PC-3 (cell line): ENCODE results near the gene MARCHF9. TPM values are rescaled to one million over a fixed set of nuclear protein-coding genes. Genes with fewer than 3 reads are reported as not detected.
A peak's percentile ranks its signal among the peaks of the same experiment; 100 is the strongest.
"Not testable (repeated sequence)": the region's sequence is repeated elsewhere in the genome, so short reads cannot be mapped to it uniquely, and the experiment has no call there.

ENCODE experiments used
- ATAC-seq: fragments of 200-7000 bp; cut with Tn5 transposase; 2 replicates; pipeline ENCODE4 v1.9.1; 2020; ENCODE audit warnings: mild to moderate bottlenecking, moderate library complexity
- BruUV-seq: library from RNA; stranded (reverse); fragments of 400-500 nt; replicated peaks from 2 replicates; lab custom pipeline; 2021; lab: Mats Ljungman, UMichigan
- CTCF ChIA-PET: fragments of 300-600 bp; sonication (Branson Sonifier 250); formaldehyde crosslinking; loops from one replicate; lab custom pipeline; 2022; ENCODE audit warnings: antibody characterized with exemption; lab: Charles Lee
- POLR2A ChIA-PET: fragments of 300-600 bp; sonication (Branson Sonifier 250); formaldehyde crosslinking; loops from one replicate; lab custom pipeline; 2022; ENCODE audit warnings: antibody characterized with exemption; ENCODE audit not compliant: unreplicated experiment; lab: Charles Lee
- DNase-seq: peaks from one replicate; pipeline ENCODE4 v3.0.0-alpha.2; 2015
- H2AFZ ChIP-seq: fragments of 300-600 bp; sonication (generic); 2 replicates; pipeline ENCODE4 v1.6.0; 2016; ENCODE audit warnings: antibody characterized with exemption, low read length
- H3F3A ChIP-seq: fragments of 300-600 bp; sonication (generic); one replicate; pipeline ENCODE4 v1.6.0; 2017; ENCODE audit warnings: antibody characterized with exemption, low read length, control low read depth, mild to moderate bottlenecking; ENCODE audit not compliant: unreplicated experiment
- H3K27ac ChIP-seq: fragments of 300-600 bp; sonication (generic); 2 replicates; pipeline ENCODE4 v1.5.1; 2016; ENCODE audit warnings: mild to moderate bottlenecking, low read length
- H3K27me3 ChIP-seq: fragments of 300-600 bp; sonication (generic); 2 replicates; pipeline ENCODE4 v1.6.1; 2016; ENCODE audit warnings: low read length, mixed read lengths
- H3K36me3 ChIP-seq: fragments of 300-600 bp; sonication (generic); 2 replicates; pipeline ENCODE4 v1.6.1; 2016; ENCODE audit warnings: low read depth, mixed run types, low read length, mixed read lengths
- H3K4me1 ChIP-seq: fragments of 300-600 bp; sonication (generic); 2 replicates; pipeline ENCODE4 v1.5.1; 2016; ENCODE audit warnings: low read length; ENCODE audit not compliant: insufficient read depth
- H3K4me2 ChIP-seq: fragments of 300-600 bp; sonication (generic); 2 replicates; pipeline ENCODE4 v1.6.0; 2016; ENCODE audit warnings: low read length
- H3K4me3 ChIP-seq: fragments of 300-600 bp; sonication (generic); 2 replicates; pipeline ENCODE4 v1.5.1; 2016; ENCODE audit warnings: mild to moderate bottlenecking, low read length, mixed read lengths
- H3K79me2 ChIP-seq: fragments of 300-600 bp; sonication (generic); 2 replicates; pipeline ENCODE4 v1.6.1; 2017; ENCODE audit warnings: low read length, mixed read lengths
- H3K9ac ChIP-seq: fragments of 300-600 bp; sonication (generic); 2 replicates; pipeline ENCODE4 v1.6.0; 2016; ENCODE audit warnings: mild to moderate bottlenecking, low read length
- H3K9me2 ChIP-seq: fragments of 300-600 bp; sonication (generic); replicated peaks from 2 replicates; pipeline ENCODE4 v1.6.1; 2016; ENCODE audit warnings: mixed run types, low read length, mixed read lengths
- H3K9me3 ChIP-seq: fragments of 300-600 bp; sonication (generic); 2 replicates; pipeline ENCODE4 v1.6.1; 2016; ENCODE audit warnings: low read length, mixed read lengths
- H4K20me1 ChIP-seq: fragments of 300-600 bp; sonication (generic); 2 replicates; pipeline ENCODE4 v1.6.1; 2016; ENCODE audit warnings: low read length, mixed read lengths
- CTCF ChIP-seq: fragments of 300-600 bp; sonication (generic); conservative IDR thresholded peaks from 2 replicates; pipeline ENCODE4 v1.5.1; 2017; ENCODE audit warnings: antibody characterized with exemption, low read depth, mild to moderate bottlenecking, low read length
- EZH2 ChIP-seq: fragments of 300-600 bp; sonication (generic); IDR thresholded peaks from one replicate; pipeline ENCODE4 v1.6.1; 2017; ENCODE audit warnings: antibody characterized with exemption, mild to moderate bottlenecking, low read length; ENCODE audit not compliant: unreplicated experiment
- EZH2phosphoT487 ChIP-seq: fragments of 300-600 bp; sonication (generic); IDR thresholded peaks from 2 replicates; pipeline ENCODE4 v1.6.1; 2018; ENCODE audit warnings: mild to moderate bottlenecking, antibody characterized with exemption, low read length, borderline replicate concordance
- intact Hi-C: fragments of 100-400 bp; cut with micrococcal nuclease; formaldehyde crosslinking; loops from 2 replicates; pipeline ENCODE4 v1.9.0; 2023
- total RNA-seq: library from RNA; depleted of rRNA; stranded (reverse); fragments of >200 nt; gene quantifications from 2 replicates; pipeline ENCODE4 v1.2.3, GENCODE V29; 2014

The MARCHF9 gene
- total RNA-seq, 1 experiment from 2014 or later, result 13.4 TPM

DNA sequence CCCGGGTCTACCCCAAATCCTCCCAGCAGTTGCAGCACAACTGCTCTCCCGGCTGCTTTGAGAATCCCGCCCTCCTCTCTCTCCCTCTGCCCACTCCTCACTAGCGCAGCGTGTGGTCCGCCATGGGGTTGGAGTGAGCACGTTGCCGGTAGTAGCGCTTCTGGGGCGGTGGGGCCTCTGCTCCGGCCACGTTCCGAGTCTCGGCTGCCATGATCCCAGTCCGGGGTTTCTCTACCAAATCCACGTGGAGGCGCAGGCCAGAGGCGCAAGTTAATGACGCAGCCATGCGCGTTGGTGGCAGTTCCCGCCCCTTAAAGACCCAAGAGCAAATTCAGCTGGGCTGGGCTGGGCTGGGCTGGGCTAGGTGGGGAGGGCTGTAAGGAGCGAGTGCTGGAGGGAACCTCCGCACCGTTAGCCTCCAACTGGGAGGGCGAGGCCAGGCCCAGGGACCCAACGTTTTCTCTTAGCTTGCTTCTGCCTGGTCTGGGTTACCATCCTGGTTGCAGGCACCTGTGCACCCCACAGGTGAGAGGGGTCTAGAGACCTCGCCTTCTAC, 17.0 kb downstream of the MARCHF9 start, which contains the start of gene METTL1:
TSS of gene METTL1 (minus strand) at position 233 of the 556 bp plus-strand sequence. CDS start at position 211, 22 bp downstream.
- DNase-seq (peak; percentile 96), ATAC-seq (peak; percentile 88)
- CTCF ChIA-PET, result interaction anchor here (0.6 kb wide), 1 partner anchor 11 kb away, joined by 3 read pairs; the partner anchor contains the start of gene TSFM
- H3K4me1 ChIP-seq, result peaks cover 20% of the 10 kb centered on the region
- H2AFZ ChIP-seq, result peak within 1 kb of the TSS; percentile 94
- intact Hi-C loops, result no loop called here
- H3K79me2 ChIP-seq, result peaks cover 28% of the 10 kb centered on the region
- peak within 1 kb of the TSS; percentile 84 for H3K4me3 ChIP-seq
- no peaks in the 10 kb centered on the region for H3K9me3 ChIP-seq
- BruUV-seq, result no TSS peak
- POLR2A ChIA-PET, result no interaction called here
- no peaks in the 10 kb centered on the region for H3K9me2 ChIP-seq
- H3F3A ChIP-seq, result no peaks in the 10 kb centered on the region
- peak within 1 kb of the TSS; percentile 86 for H3K27ac ChIP-seq
- H3K36me3 ChIP-seq, result peaks cover 18% of the 10 kb centered on the region
- peak within 1 kb of the TSS; percentile 96 for H3K9ac ChIP-seq
- no peaks in the 10 kb centered on the region for H3K27me3 ChIP-seq
- H3K4me2 ChIP-seq, result peak within 1 kb of the TSS; percentile 96
- no peak for TF ChIP-seq CTCF
- TF ChIP-seq EZH2phosphoT487, result no peak
- TF ChIP-seq EZH2, result no peak
- H4K20me1 ChIP-seq, result no peaks in the 10 kb centered on the region

- H3K4me3 ChIP-seq, result peak within 1 kb of the TSS; percentile 84
- H3K9me2 ChIP-seq, result no peaks in the 10 kb centered on the region
- peaks cover 12% of the 10 kb centered on the region for H3K4me1 ChIP-seq
- H3K9me3 ChIP-seq, result no peaks in the 10 kb centered on the region
- CTCF ChIA-PET, result interaction anchor here (0.6 kb wide), 1 partner anchor 10 kb away, joined by 3 read pairs; the partner anchor contains the start of gene TSFM
- H2AFZ ChIP-seq, result peak within 1 kb of the TSS; percentile 94
- peaks cover 28% of the 10 kb centered on the region for H3K79me2 ChIP-seq
- intact Hi-C loops, result no loop called here
- DNase-seq, result peak; percentile 60
- H3K36me3 ChIP-seq, result peaks cover 18% of the 10 kb centered on the region
- POLR2A ChIA-PET, result no interaction called here
- ATAC-seq, result peak; percentile 62
- H3K9ac ChIP-seq, result peak within 1 kb of the TSS; percentile 96
- no peaks in the 10 kb centered on the region for H4K20me1 ChIP-seq
- H3K27ac ChIP-seq, result peak within 1 kb of the TSS; percentile 86
- H3K27me3 ChIP-seq, result no peaks in the 10 kb centered on the region
- BruUV-seq, result TSS peak; percentile 49
- H3K4me2 ChIP-seq, result peak within 1 kb of the TSS; percentile 96
- H3F3A ChIP-seq, result no peaks in the 10 kb centered on the region
- TF ChIP-seq EZH2phosphoT487, result no peak
- TF ChIP-seq CTCF, result no peak
- no peak for TF ChIP-seq EZH2
Observed at GRCh38 chr12:57772429-57773322, 17.8 kb downstream of the MARCHF9 start, which contains the start of gene EEF1AKMT3. TSS of gene EEF1AKMT3 (plus strand) at chr12:57772614. CDS start at chr12:57772725, 111 bp downstream.

DNA sequence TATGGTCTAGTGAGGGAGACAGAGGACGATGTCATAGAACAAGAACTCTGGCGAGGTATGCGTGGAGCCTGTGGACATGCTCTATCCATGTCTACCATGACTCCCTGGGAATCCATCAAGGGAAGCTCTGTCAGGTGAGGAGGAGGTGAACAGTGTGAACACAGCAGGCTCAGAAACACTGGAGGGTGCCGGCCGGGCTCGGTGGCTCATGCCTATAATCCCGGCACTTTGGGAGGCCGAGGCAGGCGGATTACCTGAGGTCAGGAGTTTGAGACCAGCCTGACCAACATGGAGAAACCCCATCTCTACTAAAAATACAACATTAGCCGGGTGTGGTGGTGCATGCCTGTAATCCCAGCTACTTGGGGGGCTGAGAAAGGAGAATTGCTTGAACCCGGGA, 19.7 kb downstream of the MARCHF9 start:
- CTCF ChIA-PET, intact Hi-C loops, ATAC-seq, BruUV-seq, H4K20me1 ChIP-seq, H3K4me2 ChIP-seq, DNase-seq, H3K9me3 ChIP-seq, H3K27ac ChIP-seq, H3K4me3 ChIP-seq, H3K9me2 ChIP-seq, POLR2A ChIA-PET, H3K9ac ChIP-seq, H3K27me3 ChIP-seq, H2AFZ ChIP-seq, H3F3A ChIP-seq: not testable (repeated sequence)
- Histone ChIP-seq H3K36me3 (peaks cover 10% of the 10 kb centered on the region), H3K79me2 (peaks cover 28% of the 10 kb centered on the region), H3K4me1 (peaks cover 11% of the 10 kb centered on the region)
